Activated CD4-positive, alpha-beta T cell treated with anti-CD3 and anti-CD28 coated beads, Interleukin-2, amount 10 ng/mL, durations not matched to agents 7 days and 5 days (primary cell): ENCODE data around the gene LITAF. TPM values are rescaled to one million over a fixed set of nuclear protein-coding genes. Genes with fewer than 3 reads are reported as not detected.

Source experiments
- CTCF ChIA-PET: fragments of 350-600 bp; sonication (Branson Sonifier 250); formaldehyde crosslinking; loops from one replicate; lab custom pipeline; 2021; ENCODE audit warnings: antibody characterized with exemption; lab: Charles Lee
- POLR2A ChIA-PET: fragments of 350-600 bp; sonication (Branson Sonifier 250); formaldehyde crosslinking; loops from one replicate; lab custom pipeline; 2021; ENCODE audit warnings: antibody characterized with exemption; lab: Charles Lee
- DNase-seq: peaks from one replicate; pipeline ENCODE4 v3.0.0-alpha.2; 2020
- H3K27ac Mint-ChIP-seq: one replicate; pipeline ENCODE4 v1.8.0; 2021; ENCODE audit warnings: mild to moderate bottlenecking, moderate library complexity, mixed read lengths
- H3K27me3 Mint-ChIP-seq: one replicate; pipeline ENCODE4 v1.8.0; 2021; ENCODE audit warnings: mixed read lengths
- H3K36me3 Mint-ChIP-seq: one replicate; pipeline ENCODE4 v1.8.0; 2021; ENCODE audit warnings: low read depth, mixed read lengths
- H3K4me1 Mint-ChIP-seq: one replicate; pipeline ENCODE4 v1.8.0; 2021; ENCODE audit warnings: mixed read lengths
- H3K4me3 Mint-ChIP-seq: one replicate; pipeline ENCODE4 v1.8.0; 2021; ENCODE audit warnings: mild to moderate bottlenecking, moderate library complexity, mixed read lengths
- H3K9me3 Mint-ChIP-seq: one replicate; pipeline ENCODE4 v1.8.0; 2021; ENCODE audit warnings: mixed read lengths
- total RNA-seq, 2 experiments: library from RNA; stranded (reverse); gene quantifications; one replicate each; pipeline ENCODE4 v1.2.3, GENCODE V29; 2021

Gene LITAF
- total RNA-seq, 2 experiments from 2014 or later = 133 to 141 TPM

DNA sequence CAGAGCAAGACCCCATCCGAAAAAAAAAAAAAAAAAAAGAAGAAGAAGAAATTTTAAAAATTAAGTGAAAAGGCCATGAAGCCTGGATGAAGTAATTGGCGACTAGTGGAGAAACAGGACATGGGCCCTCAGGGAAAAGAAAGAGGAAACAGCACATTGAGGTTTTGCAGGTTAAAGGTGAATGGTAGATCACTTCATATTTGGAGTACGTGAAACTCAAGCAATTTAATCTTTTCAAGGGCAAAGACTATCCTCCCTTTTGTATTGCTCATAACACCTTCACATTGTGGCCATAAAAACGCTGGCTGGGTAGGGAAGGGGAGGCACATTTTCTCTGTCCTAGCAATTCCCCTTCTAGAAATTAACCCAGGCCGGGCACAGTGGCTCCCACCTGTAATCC, 53.1 kb downstream of the LITAF start:
- H3K4me1 Mint-ChIP-seq = peaks cover 9% of the 10 kb centered on the region
- POLR2A ChIA-PET = no interaction called here
- H3K36me3 Mint-ChIP-seq = no peaks in the 10 kb centered on the region
- H3K27me3 Mint-ChIP-seq = no peaks in the 10 kb centered on the region
- CTCF ChIA-PET = interaction anchor here (0.7 to 2.6 kb wide), 4 partner anchors 16 to 107 kb away, joined by 3 to 13 read pairs (median 7); no protein-coding TSS in a partner anchor
- H3K27ac Mint-ChIP-seq = no peak overlapping the region
- H3K4me3 Mint-ChIP-seq = no peak overlapping the region
- H3K9me3 Mint-ChIP-seq = no peaks in the 10 kb centered on the region
- no peak for DNase-seq

DNA sequence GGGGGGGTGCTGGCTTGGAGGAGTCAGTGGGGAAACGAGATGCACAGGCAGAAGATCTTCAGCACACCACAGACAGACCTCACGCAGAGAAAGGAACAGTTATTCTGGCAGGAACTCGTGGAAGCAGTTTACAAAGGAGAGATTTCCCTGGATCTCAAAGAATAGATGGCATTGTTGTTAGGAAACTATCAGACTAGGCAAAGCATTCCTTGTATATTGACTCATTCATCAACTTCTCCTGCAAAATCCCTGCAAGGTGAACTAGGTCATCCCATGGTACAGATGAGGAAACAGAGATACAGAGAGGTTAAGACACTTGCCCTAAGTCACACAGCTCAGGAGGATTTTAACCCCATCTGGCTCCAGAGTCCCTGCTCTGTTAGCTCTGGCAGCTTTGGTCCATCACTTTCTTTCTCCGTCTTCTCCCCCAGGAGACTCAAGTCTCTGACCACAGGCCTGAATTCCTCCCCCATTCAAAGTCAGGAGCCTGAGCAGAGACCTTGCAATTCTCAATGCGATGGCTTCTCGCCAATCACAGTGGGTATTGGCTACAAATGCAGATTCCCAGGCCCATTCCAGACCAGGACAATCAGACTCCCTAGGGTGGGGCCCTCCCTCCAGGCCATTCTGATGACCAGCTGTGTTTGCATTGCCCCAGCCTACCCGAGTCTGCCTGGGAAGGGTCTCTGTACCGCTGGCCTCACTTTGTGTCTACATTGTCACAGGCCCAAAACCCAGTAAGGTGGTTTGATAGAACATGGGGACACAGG, 56.4 kb downstream of the LITAF start:
- CTCF ChIA-PET = interaction anchor here (1.0 to 2.1 kb wide), 7 partner anchors 33 to 538 kb away, joined by 3 to 13 read pairs (median 4); no protein-coding TSS in a partner anchor
- Mint-ChIP-seq H3K36me3 (no peaks in the 10 kb centered on the region), H3K27ac (no peak overlapping the region), H3K27me3 (peaks cover 13% of the 10 kb centered on the region), H3K9me3 (no peaks in the 10 kb centered on the region), H3K4me1 (peaks cover 9% of the 10 kb centered on the region), H3K4me3 (no peak overlapping the region)
- POLR2A ChIA-PET = no interaction called here
- DNase-seq = no peak

- Mint-ChIP-seq H3K27me3 (peaks cover 13% of the 10 kb centered on the region), H3K4me1 (peaks cover 9% of the 10 kb centered on the region), H3K9me3 (no peaks in the 10 kb centered on the region), H3K27ac (no peak overlapping the region), H3K4me3 (no peak overlapping the region), H3K36me3 (no peaks in the 10 kb centered on the region)
- ChIA-PET CTCF (interaction anchor here (1.0 to 1.8 kb wide), 3 partner anchors 85 to 124 kb away, joined by 3 to 4 read pairs (median 4); no protein-coding TSS in a partner anchor), POLR2A (no interaction called here)
- DNase-seq = no peak
Observed at GRCh38 chr16:11529285-11529684, 57.4 kb downstream of the LITAF start.

DNA sequence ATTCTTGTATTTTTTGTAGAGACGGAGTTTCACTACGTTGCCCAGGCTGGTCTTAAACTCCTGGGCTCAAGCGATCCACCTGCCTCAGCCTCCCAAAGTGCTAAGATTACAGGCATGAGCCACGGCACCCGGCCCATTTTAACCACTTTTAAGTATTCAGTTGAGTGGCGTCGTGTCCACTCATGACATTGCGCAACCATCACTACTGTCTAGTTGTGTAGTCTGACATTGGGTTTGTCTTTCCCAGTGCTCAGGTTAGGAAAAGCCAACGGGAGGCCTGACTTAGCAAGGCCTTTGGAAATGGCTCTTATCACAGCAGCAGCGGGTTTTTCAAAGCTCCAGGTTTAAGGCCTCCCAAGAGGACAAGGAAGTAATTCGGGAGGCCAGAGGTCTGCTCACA, 58.7 kb downstream of the LITAF start:
- Mint-ChIP-seq H3K4me1 (peaks cover 9% of the 10 kb centered on the region), H3K36me3 (no peaks in the 10 kb centered on the region), H3K4me3 (no peak overlapping the region), H3K27me3 (peaks cover 13% of the 10 kb centered on the region), H3K27ac (no peak overlapping the region), H3K9me3 (no peaks in the 10 kb centered on the region)
- ChIA-PET POLR2A (no interaction called here), CTCF (interaction anchor here (0.7 kb wide), 1 partner anchor 121 kb away, joined by 3 read pairs; no protein-coding TSS in a partner anchor)
- no peak for DNase-seq

GRCh38 chr16:11526655-11527350, 59.9 kb downstream of the LITAF start:
- H3K4me1 Mint-ChIP-seq = no peaks in the 10 kb centered on the region
- DNase-seq = no peak
- H3K27me3 Mint-ChIP-seq = peaks cover 13% of the 10 kb centered on the region
- ChIA-PET CTCF (interaction anchor here (0.6 kb wide), 1 partner anchor 330 kb away, joined by 3 read pairs; no protein-coding TSS in a partner anchor), POLR2A (interaction anchor here (0.6 kb wide), 1 partner anchor 553 kb away, joined by 5 read pairs; no protein-coding TSS in a partner anchor)
- H3K36me3 Mint-ChIP-seq = no peaks in the 10 kb centered on the region
- H3K4me3 Mint-ChIP-seq = no peak overlapping the region
- no peak overlapping the region for H3K27ac Mint-ChIP-seq
- H3K9me3 Mint-ChIP-seq = no peaks in the 10 kb centered on the region

GRCh38 chr16:11524098-11524760, 62.5 kb downstream of the LITAF start:
- H3K27me3 Mint-ChIP-seq = peaks cover 13% of the 10 kb centered on the region
- ChIA-PET POLR2A (no interaction called here), CTCF (interaction anchor here (1.4 kb wide), 1 partner anchor 11 kb away, joined by 3 read pairs; no protein-coding TSS in a partner anchor)
- no peaks in the 10 kb centered on the region for H3K4me1 Mint-ChIP-seq
- no peak for DNase-seq
- peaks cover 3% of the 10 kb centered on the region for H3K9me3 Mint-ChIP-seq
- no peak overlapping the region for H3K27ac Mint-ChIP-seq
- H3K36me3 Mint-ChIP-seq = peaks cover 3% of the 10 kb centered on the region
- H3K4me3 Mint-ChIP-seq = no peak overlapping the region

GRCh38 chr16:11521055-11521454, 65.7 kb downstream of the LITAF start:
- Mint-ChIP-seq H3K27me3 (peaks cover 5% of the 10 kb centered on the region), H3K4me3 (no peak overlapping the region), H3K36me3 (peaks cover 3% of the 10 kb centered on the region), H3K9me3 (peaks cover 3% of the 10 kb centered on the region), H3K27ac (no peak overlapping the region), H3K4me1 (no peaks in the 10 kb centered on the region)
- ChIA-PET CTCF (interaction anchor here (0.8 kb wide), 1 partner anchor 11 kb away, joined by 3 read pairs; no protein-coding TSS in a partner anchor), POLR2A (no interaction called here)
- DNase-seq = no peak

DNA sequence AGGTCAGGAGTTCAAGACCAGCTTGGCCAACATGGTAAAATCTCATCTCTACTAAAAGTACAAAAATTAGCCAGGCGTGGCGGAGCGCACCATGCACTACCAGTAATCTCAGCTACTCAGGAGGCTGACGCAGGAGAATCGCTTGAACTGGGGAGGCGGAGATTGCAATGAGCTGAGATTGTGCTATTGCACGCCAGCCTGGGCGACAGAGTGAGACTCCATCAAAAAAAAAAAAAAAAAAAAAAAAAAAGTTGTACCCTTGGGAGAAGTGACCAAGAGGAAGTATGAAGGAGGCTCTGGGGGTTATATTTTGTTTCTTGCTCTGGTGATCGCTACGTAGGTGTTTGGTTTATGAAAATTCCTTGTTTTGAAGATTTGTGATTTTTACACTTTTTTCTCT, 66.3 kb downstream of the LITAF start:
- no peak overlapping the region for H3K4me3 Mint-ChIP-seq
- CTCF ChIA-PET = interaction anchor here (0.8 kb wide), 1 partner anchor 12 kb away, joined by 3 read pairs; no protein-coding TSS in a partner anchor
- peaks cover 1% of the 10 kb centered on the region for H3K27me3 Mint-ChIP-seq
- peaks cover 3% of the 10 kb centered on the region for H3K9me3 Mint-ChIP-seq
- no peak for DNase-seq
- POLR2A ChIA-PET = no interaction called here
- H3K27ac Mint-ChIP-seq = no peak overlapping the region
- H3K4me1 Mint-ChIP-seq = no peaks in the 10 kb centered on the region
- H3K36me3 Mint-ChIP-seq = peaks cover 3% of the 10 kb centered on the region

- no peaks in the 10 kb centered on the region for H3K27me3 Mint-ChIP-seq
- H3K4me3 Mint-ChIP-seq = no peak overlapping the region
- H3K36me3 Mint-ChIP-seq = peaks cover 3% of the 10 kb centered on the region
- POLR2A ChIA-PET = no interaction called here
- no peak overlapping the region for H3K27ac Mint-ChIP-seq
- DNase-seq = no peak
- H3K9me3 Mint-ChIP-seq = peaks cover 3% of the 10 kb centered on the region
- CTCF ChIA-PET = interaction anchor here (1.4 to 3.1 kb wide), 2 partner anchors 15 to 122 kb away, joined by 3 to 11 read pairs; no protein-coding TSS in a partner anchor
- no peaks in the 10 kb centered on the region for H3K4me1 Mint-ChIP-seq
Observed at GRCh38 chr16:11517961-11518360, 68.8 kb downstream of the LITAF start.

GRCh38 chr16:11515540-11516430, 70.9 kb downstream of the LITAF start:
- no peaks in the 10 kb centered on the region for H3K9me3 Mint-ChIP-seq

GRCh38 chr16:11514283-11514682, 72.4 kb downstream of the LITAF start:
- no peak for DNase-seq
- H3K4me1 Mint-ChIP-seq = no peaks in the 10 kb centered on the region
- H3K36me3 Mint-ChIP-seq = no peaks in the 10 kb centered on the region
- H3K9me3 Mint-ChIP-seq = no peaks in the 10 kb centered on the region
- no peak overlapping the region for H3K27ac Mint-ChIP-seq
- ChIA-PET CTCF (interaction anchor here (1.2 kb wide), 1 partner anchor 37 kb away, joined by 3 read pairs; no protein-coding TSS in a partner anchor), POLR2A (no interaction called here)
- H3K4me3 Mint-ChIP-seq = no peak overlapping the region
- H3K27me3 Mint-ChIP-seq = no peaks in the 10 kb centered on the region

More at GRCh38 chr16:11515540-11516430, 70.9 kb downstream of the LITAF start:
- no peak for DNase-seq
- Mint-ChIP-seq H3K4me3 (no peak overlapping the region), H3K36me3 (no peaks in the 10 kb centered on the region), H3K27ac (no peak overlapping the region), H3K4me1 (no peaks in the 10 kb centered on the region), H3K27me3 (no peaks in the 10 kb centered on the region)
- ChIA-PET CTCF (interaction anchor here (1.2 to 3.1 kb wide), 3 partner anchors 11 to 36 kb away, joined by 3 to 11 read pairs (median 3); no protein-coding TSS in a partner anchor), POLR2A (no interaction called here)
